GM18511 (cell line): Measurements from ENCODE around the gene FARSB.
"Not testable (repeated sequence)": the region's sequence is repeated elsewhere in the genome, so short reads cannot be mapped to it uniquely, and the experiment has no call there.

Experiments used
- ATAC-seq: cut with Tn5 transposase; IDR thresholded peaks from one replicate; pipeline ENCODE4 v1.9.1; 2021; ENCODE audit warnings: mild to moderate bottlenecking, moderate library complexity; ENCODE audit not compliant: unreplicated experiment

Gene FARSB

GRCh38 chr2:222655787-222656525 lies at the start of gene FARSB:
TSS of gene FARSB (minus strand) at chr2:222656092. CDS start at chr2:222656073, 19 bp downstream.
- ATAC-seq = peak; percentile 91

GRCh38 chr2:222703886-222704285 lies 48.0 kb upstream of the FARSB start:
- no peak for ATAC-seq

GRCh38 chr2:222703091-222703490 lies 47.2 kb upstream of the FARSB start:
- no peak for ATAC-seq

DNA sequence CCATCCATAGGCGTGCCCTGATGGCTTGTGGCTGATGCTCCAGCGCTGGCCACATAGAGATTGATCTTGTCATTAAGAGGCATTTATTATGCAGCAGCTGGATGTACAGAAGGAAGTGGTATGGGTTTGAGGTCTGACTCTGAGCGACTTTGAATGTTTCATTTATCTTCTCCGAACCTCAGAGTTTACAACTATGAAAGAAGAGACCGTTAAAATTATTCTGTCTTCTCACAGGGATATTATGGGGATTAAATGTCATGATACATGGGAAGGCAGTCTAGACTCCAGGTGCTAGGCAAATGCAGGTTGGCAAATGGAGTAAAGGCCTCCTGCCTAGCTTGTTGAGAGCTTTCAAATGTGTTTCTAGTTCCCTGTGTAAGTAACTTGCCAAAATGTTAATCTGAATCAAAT lies 45.8 kb upstream of the FARSB start:
- ATAC-seq = no peak

GRCh38 chr2:222701233-222701632 lies 45.3 kb upstream of the FARSB start:
- no peak for ATAC-seq

DNA sequence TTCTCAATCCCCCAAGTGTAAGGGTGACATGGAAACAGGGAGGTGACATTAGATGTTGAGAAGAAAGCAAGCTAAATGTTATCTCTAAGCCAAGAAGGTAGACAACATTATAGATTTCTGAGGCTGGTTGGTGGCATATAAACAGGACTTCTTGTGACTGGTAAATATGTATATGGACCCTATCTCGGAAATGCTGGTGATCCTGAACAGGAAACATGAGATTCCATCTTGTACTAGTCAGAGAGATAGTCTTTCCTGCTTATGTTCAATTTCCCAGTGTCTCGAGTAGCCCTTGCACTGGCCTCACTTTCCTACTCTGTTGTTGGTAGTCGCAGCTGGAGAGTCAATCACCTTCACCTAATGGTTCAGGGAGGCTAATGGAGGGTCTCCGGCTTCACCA lies 42.4 kb upstream of the FARSB start:
- ATAC-seq = no peak

- ATAC-seq = peak; percentile 58
These were observed 37.9 kb upstream of the FARSB start for GRCh38 chr2:222693837-222694236.

DNA sequence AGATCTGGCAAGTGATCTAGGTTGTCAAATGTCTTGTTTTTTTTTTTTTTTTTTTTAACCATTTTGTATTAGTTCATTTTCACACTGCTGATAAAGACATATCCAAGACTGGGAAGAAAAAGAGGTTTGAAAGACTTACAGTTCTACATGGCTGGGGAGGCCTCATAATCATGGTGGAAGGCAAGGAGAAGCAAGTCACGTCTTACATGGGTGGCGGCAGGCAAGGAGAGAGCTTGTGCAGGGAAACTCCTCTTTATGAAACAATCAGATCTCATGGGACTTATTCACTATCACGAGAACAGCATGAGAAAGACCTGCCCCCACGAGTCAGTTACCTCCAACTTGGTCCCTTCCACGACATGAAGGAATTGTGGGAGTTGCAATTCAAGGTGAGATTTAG lies 37.5 kb upstream of the FARSB start:
- not testable (repeated sequence) for ATAC-seq

- peak; percentile 99 for ATAC-seq
These were observed 34.8 kb upstream of the FARSB start for GRCh38 chr2:222690564-222691200.

GRCh38 chr2:222689322-222689721 lies 33.4 kb upstream of the FARSB start:
- no peak for ATAC-seq

DNA sequence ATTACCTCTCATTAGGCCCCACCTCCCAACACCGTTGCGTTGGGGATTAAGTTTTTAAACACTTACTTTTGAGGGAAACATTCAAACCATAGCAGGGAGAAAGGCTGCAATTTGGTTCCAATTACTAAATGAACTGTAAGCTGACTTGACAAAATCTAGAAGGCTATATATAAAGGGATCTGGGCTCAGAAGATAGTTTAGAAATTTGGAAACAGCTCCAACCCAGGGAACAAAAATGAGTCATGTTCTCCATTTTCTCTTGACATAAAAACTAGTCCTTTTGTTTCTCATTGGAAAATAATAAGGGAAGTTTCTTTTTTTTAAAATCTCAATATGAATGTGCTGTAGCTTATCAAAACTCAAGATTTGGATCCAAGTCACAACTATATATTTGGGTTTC lies 33.0 kb upstream of the FARSB start:
- no peak for ATAC-seq

GRCh38 chr2:222686086-222686750 lies 30.3 kb upstream of the FARSB start:
- no peak for ATAC-seq

DNA sequence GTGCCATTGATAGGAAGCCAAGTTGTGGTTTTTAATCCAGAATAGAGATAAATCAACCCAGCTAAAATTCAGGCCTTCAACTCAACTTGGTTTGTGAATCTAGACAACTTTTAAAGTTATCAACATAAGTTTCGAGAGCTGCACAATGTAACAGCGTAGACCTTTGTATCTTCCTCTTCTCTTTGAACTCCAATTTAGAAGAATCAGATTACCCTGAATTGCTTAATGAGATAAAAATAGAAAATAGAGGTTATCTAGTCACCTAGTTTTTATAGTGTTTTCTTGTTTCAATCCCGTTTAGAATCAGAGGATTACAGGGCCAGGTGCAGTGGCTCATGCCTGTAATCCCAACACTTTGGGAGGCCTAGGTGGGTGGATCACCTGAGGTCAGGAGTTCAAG lies 27.9 kb upstream of the FARSB start:
- no peak for ATAC-seq

DNA sequence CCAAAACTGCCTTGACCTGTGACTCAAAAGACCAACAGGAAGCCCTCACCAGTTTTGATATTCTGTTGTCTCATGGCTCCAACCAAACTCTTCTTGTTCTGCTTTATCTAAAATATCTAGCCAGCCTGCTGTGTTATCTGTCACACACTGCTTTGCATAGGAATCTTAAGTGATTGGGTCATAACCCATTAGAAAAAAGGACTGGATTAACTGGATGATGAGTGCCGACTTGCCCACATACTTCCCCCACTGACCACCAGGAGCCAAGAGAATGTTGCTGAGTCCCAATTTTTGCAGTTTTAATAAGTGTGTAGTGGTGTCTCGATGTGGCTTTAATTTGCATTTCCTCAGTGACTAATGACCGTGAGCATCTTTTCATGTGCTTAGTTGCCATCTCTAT lies 22.1 kb upstream of the FARSB start:
- no peak for ATAC-seq

DNA sequence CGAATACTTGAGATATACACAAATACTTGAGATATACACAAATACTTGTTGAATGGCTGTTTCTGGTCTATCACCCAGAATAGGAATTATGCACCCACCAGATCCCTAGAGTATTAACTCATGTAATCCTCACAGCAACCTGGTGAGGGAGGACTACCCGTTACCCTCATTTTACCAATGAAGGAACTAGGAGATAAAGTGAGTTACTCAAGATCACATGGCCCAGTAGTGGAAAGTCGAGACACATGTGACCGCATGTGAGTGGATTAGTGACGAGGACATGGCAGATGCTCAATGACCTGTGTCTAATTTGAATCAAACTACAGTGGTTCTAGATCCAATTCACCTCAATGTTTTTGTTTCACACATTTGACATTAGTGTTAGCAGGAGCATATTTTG lies 18.0 kb upstream of the FARSB start:
- ATAC-seq = no peak

- ATAC-seq = no peak
These were observed 17.4 kb upstream of the FARSB start for GRCh38 chr2:222673273-222673672.

DNA sequence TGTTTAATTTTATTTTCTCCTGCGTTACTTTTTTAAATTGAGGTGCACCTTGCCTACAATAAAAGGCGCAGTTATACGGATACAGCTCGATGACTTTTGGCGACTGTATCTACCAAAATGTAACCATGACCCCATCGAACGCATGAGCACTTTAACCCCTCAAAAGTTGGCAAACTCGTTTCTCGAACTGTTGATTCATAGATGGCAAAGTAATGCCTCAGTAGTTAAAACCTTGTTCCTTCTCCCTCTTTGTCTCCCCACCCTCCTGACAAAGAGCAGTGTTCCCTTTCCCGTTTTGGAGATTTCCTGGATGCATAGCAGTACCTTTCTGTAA lies 16.1 kb upstream of the FARSB start:
- peak; percentile 9 for ATAC-seq

DNA sequence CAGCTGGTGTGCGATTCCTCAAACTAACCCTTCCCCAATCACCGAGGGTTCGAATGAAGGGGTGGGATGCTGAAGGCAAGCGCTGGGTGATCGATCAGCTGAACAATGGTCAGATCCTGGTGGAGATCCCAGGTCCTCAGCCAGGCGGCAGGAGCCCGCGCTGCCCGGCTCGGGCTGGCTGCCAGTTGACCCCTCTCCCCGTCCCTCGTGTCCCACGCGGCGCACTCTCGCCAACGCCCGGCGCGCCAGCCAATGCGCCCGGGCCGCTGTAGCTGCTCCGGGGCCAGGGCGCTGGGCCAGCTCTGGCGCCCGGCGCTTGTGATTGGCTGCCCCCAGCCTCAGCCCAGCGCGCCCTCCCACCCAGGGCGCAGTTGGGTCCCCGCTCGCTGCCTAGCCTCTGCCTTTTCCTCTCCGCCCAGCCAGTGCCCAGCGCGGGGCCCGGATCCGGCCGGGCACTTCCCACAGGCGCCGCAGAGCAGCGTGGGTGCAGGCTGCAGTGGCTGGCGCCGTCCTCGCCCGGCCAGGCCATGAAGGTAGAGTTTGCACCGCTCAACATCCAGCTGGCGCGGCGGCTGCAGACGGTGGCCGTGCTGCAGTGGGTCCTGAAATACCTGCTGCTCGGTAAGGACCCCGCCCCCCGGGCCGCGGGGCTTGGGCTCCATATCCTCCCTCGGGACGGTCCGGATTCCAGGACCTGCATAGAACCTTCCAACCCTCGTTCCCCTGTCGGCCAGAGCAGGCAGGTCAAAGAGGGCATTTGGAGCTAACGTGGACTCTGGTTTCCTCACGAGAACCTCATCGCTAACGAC lies 15.6 kb upstream of the FARSB start, which contains the start of gene MOGAT1:
TSS of gene MOGAT1 (plus strand) at position 400 of the 809 bp plus-strand sequence. CDS start at position 528, 128 bp downstream.
- ATAC-seq = peak; percentile 64

GRCh38 chr2:222670191-222671038 lies 14.5 kb upstream of the FARSB start:
- ATAC-seq = no peak

GRCh38 chr2:222669353-222669752 lies 13.5 kb upstream of the FARSB start:
- ATAC-seq = no peak
